ENCODE measurements around the gene SHLD2.
"Not testable (repeated sequence)": the region's sequence is repeated elsewhere in the genome, so short reads cannot be mapped to it uniquely, and the experiment has no call there.

Gene SHLD2

GRCh38 chr10:87084291-87084782, 10.7 kb upstream of the SHLD2 start:
- DNase-seq, result not testable (repeated sequence)

GRCh38 chr10:87085537-87085936, 9.5 kb upstream of the SHLD2 start:
- no peak for DNase-seq

- DNase-seq, result no peak
Measured at GRCh38 chr10:87089746-87090145, 5.3 kb upstream of the SHLD2 start.

- no peak for DNase-seq
Measured at GRCh38 chr10:87090779-87091178, 4.2 kb upstream of the SHLD2 start.

- DNase-seq, result no peak
Measured at GRCh38 chr10:87092376-87092860, 2.6 kb upstream of the SHLD2 start.

- DNase-seq, result peak; percentile 38
Measured at GRCh38 chr10:87092861-87093631, 2.0 kb upstream of the SHLD2 start.

- DNase-seq, result peak; percentile 68
Measured at GRCh38 chr10:87093632-87094372, 1.2 kb upstream of the SHLD2 start.

- DNase-seq, result peak; percentile 76
Measured at GRCh38 chr10:87095236-87095945, 385 bp downstream of the SHLD2 start.

GRCh38 chr10:87101996-87102395, 7.0 kb downstream of the SHLD2 start:
- DNase-seq, result no peak

- DNase-seq, result not testable (repeated sequence)
Measured at GRCh38 chr10:87104727-87105126, 9.7 kb downstream of the SHLD2 start.

- no peak for DNase-seq
Measured at GRCh38 chr10:87105446-87106124, 10.6 kb downstream of the SHLD2 start.

- not testable (repeated sequence) for DNase-seq
Measured at GRCh38 chr10:87118122-87118521, 23.1 kb downstream of the SHLD2 start.

GRCh38 chr10:87119029-87119428, 24.0 kb downstream of the SHLD2 start:
- DNase-seq, result not testable (repeated sequence)

- DNase-seq, result not testable (repeated sequence)
Measured at GRCh38 chr10:87123351-87123750, 28.3 kb downstream of the SHLD2 start.

- DNase-seq, result not testable (repeated sequence)
Measured at GRCh38 chr10:87127048-87127447, 32.0 kb downstream of the SHLD2 start.

- DNase-seq, result not testable (repeated sequence)
Measured at GRCh38 chr10:87127607-87128156, 32.7 kb downstream of the SHLD2 start.

- DNase-seq, result not testable (repeated sequence)
Measured at GRCh38 chr10:87132176-87132575, 37.2 kb downstream of the SHLD2 start.

- DNase-seq, result not testable (repeated sequence)
Measured at GRCh38 chr10:87133936-87134335, 38.9 kb downstream of the SHLD2 start.

GRCh38 chr10:87134440-87134839, 39.4 kb downstream of the SHLD2 start:
- not testable (repeated sequence) for DNase-seq

GRCh38 chr10:87137478-87137877, 42.5 kb downstream of the SHLD2 start:
- not testable (repeated sequence) for DNase-seq

GRCh38 chr10:87142230-87143108, 47.5 kb downstream of the SHLD2 start:
- not testable (repeated sequence) for DNase-seq
